HG03064 (cell line): ENCODE data around the gene SAMD9L.
"Not testable (repeated sequence)": the region's sequence is repeated elsewhere in the genome, so short reads cannot be mapped to it uniquely, and the experiment has no call there.

ENCODE experiments used
- ATAC-seq: cut with Tn5 transposase; IDR thresholded peaks from one replicate; pipeline ENCODE4 v1.9.1; 2021; ENCODE audit warnings: low read depth; ENCODE audit not compliant: unreplicated experiment

The SAMD9L gene

DNA sequence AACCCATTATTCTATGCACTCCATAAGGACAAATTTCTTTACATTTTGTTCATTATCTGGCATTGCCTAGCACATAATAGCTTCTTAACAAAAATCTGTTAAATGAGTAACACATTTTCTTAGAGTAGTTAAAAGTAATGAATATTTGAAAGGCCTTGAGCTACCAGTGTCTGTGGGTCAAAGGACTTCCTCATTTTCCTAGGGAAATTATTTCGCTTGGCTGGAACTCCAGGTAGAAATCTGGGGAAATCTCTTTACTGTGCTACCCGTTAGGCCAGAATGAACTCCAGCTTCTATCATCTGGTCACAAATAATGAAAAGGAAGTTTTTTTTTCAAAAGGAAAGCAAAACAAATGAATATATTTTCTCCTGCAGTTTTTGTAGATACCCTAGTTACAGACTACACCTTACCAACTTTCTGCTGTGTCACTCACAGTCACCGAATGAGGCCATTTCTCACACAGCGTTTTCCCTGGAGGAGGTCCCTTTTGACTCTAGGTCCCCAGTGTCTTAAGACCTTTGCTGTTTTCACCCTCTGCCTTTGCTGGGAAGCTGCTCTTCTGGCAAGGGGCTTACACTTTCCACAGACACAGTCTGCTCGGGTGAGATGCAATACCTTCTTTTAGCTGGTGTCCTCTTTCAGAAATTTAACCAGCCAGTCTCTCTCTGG lies 1.6 kb downstream of the SAMD9L start:
- no peak for ATAC-seq

DNA sequence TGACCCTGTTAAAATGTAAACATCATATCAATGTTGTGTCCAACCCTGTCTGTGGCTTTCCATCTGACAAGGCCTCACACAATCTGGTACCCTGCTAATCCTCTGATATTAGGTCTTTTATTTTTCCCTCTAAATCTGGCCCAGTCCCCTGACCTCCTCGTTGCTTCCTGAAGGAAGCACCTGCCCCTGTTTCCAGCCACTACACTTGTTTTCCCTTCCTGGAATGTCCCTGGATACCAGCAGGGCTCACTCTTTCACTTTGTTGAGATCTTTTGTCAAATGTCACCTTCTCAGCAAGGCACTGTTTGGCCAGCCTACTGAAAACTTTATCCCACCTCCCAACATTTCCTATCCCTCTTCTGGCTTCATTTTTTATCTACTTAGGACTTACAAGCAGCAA lies 2.1 kb downstream of the SAMD9L start:
- ATAC-seq = no peak

- no peak for ATAC-seq
Measured at GRCh38 chr7:93145354-93145753, 2.8 kb downstream of the SAMD9L start.

- no peak for ATAC-seq
Measured at GRCh38 chr7:93142127-93142526, 6.1 kb downstream of the SAMD9L start.

GRCh38 chr7:93140582-93141191 lies 7.5 kb downstream of the SAMD9L start:
- no peak for ATAC-seq

- no peak for ATAC-seq
Measured at GRCh38 chr7:93138576-93138975, 9.6 kb downstream of the SAMD9L start.

DNA sequence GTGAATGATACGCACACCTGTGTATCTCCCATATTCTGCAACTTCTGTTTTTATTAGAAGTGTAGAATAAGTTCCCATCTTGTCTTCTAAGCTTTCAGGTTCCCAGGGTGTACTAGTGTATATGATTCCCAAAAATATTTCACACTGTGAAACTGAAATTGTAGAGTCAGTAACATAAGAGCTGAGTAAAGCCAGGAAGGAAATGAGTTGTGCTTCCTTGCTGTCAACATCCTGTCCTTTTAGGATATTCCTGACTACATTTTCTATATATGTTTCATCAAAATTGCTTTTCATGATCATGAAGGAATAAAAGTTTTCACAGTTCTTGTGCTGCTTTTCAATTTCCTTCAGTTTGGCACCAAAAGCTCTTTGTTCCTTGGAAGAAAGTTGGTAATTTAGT lies 15.2 kb downstream of the SAMD9L start:
- ATAC-seq = no peak

GRCh38 chr7:93132216-93132615 lies 16.0 kb downstream of the SAMD9L start:
- no peak for ATAC-seq

DNA sequence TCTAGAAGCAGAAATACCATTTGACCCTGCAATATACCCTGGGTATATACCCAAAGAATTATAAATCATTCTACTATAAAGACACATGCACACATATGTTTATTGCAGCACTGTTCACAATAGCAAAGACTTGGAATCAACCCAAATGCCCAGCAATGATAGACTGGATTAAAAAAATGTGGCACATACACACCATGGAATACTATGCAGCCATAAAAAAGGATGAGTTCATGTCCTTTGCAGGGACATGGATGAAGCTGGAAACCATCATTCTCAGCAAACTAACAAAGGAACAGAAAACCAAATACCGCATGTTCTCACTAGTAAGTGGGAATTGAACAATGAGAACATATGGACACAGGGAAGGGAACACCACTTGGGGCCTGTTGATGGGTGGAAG lies 21.2 kb downstream of the SAMD9L start:
- not testable (repeated sequence) for ATAC-seq

DNA sequence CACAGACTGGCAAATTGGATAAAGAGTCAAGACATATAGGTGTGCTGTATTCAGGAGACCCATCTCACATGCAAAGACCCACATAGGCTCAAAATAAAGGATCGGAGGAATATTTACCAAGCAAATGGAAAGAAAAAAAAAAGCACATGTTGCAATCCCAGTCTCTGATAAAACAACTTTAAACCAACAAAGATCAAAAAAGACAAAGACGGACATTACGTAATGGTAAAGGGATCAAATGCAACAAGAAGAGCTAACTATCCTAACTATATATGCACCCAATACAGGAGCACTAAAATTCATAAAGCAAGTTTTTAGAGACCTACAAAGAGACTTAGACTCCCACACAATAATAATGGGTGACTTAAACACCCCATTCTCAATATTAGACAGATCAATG lies 24.7 kb downstream of the SAMD9L start:
- ATAC-seq = not testable (repeated sequence)

DNA sequence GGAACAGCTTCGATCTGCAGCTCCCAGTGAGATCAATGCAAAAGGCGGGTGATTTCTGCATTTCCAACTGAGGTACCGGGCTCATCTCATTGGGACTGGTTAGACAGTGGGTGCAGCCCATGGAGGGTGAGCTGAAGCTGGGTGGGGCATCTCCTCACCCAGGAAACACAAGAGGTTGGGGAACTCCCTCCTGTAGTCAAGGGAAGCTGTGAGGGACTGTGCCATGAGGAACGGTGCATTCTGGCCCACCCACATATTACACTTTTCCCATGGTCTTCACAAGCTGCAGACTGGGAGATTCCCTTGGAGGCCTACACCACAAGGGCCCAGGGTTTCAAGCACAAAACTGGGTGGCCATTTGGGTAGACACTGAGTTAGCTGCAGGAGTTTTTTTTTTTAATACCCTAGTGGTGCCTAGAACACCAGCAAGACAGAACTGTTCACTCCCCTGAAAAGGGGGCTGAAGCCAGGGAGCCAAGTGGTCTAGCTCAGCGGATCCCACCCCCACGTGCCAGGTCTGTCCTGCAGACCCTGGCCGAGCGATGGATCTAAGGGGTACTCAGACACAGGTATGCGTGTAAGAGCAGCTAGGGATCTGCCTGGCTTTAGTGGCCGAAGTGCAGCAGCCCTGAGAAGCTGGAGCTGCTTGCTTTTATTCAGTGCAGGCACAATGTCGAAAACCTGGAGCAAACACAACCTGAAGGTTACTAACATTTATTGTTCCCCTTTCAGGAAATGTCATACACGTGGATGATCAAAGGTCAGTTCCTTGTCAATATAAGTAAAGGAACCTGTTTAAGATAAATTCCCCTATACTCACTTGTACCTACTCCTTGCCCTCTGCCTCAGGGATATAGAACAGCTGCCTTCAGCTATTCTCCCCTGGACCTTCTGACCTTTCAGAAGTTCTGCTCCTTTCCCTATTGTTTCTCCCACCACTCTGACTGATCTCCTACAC lies 27.3 kb downstream of the SAMD9L start:
- no peak for ATAC-seq

DNA sequence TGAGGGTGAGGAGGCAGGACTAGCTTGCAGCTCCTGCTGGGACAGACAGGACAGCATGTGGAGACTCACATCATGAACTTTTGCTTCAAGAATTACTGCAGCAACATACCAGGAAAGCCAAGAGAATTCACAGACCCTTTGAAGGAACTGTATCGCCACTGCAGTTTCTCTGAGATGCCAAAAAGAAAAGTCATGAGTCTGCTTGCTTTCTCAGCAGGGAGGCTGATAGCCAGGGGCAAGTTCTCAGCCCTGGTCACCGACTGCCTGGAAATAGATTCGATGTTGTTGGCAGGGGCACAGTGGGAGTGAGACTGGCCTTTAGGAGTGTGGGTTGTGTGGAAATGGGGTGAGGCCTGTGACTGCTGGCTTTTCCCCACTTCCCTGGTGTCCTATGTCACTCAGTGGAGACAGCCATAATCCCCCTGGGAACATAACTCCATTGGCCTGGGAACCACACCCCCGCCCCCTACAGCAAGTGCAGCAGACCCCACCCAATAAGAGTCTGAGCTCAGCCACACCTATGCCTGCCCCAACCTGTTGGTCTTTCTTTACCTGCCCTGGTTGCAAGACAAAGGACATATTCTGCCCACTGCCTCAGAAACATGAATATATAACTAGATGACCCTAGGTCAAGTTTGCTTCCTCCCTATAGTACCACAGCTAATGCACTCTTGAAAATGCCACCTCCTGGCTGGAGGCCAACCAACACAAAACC lies 28.8 kb downstream of the SAMD9L start:
- no peak for ATAC-seq

- ATAC-seq = peak; percentile 100
Measured at GRCh38 chr7:93117852-93118530, 30.2 kb downstream of the SAMD9L start, which contains the start of gene SAMD9. TSS of gene SAMD9 (minus strand) at chr7:93117979. CDS start at chr7:93106097, 11,882 bp downstream.

DNA sequence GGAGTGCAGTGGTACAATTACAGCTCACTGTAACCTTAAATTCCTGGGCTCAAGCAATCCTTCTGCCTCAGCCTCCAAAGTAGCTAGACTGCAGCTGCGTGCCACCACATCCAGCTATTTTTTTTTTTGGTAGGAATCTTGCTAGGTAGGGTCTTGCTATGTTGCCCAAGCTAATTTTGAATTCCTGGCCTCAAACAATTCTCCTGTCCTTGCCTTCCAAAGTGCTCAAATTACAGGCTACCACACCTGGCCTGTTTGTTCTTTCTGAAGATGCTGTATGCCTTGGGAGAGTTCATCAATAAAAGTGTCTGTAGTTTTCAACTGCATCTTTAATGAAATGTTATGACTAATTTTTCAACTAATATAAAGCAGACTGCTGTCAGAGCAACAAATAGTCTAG lies 30.9 kb downstream of the SAMD9L start:
- no peak for ATAC-seq

DNA sequence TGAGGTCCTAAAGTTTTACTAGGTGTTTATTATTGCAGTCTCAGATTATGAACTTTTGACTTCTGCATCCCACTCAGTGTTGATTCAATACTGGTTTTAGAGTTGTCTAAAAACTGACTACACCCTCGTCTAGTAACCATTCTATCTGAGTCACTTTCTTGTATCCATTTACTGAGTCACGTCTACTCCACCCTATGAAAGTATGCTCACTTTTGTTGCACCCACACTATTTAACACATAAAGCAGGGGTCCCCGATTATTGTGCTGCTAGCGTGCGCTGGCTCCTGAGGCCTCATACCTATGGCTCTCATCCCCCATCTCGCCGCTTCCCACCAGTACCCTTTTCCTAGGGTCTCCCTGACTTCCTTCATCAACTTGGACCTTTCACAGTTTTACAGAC lies 32.4 kb downstream of the SAMD9L start:
- no peak for ATAC-seq

- no peak for ATAC-seq
Measured at GRCh38 chr7:93108003-93108402, 40.2 kb downstream of the SAMD9L start.

GRCh38 chr7:93097388-93097787 lies 50.8 kb downstream of the SAMD9L start:
- no peak for ATAC-seq

DNA sequence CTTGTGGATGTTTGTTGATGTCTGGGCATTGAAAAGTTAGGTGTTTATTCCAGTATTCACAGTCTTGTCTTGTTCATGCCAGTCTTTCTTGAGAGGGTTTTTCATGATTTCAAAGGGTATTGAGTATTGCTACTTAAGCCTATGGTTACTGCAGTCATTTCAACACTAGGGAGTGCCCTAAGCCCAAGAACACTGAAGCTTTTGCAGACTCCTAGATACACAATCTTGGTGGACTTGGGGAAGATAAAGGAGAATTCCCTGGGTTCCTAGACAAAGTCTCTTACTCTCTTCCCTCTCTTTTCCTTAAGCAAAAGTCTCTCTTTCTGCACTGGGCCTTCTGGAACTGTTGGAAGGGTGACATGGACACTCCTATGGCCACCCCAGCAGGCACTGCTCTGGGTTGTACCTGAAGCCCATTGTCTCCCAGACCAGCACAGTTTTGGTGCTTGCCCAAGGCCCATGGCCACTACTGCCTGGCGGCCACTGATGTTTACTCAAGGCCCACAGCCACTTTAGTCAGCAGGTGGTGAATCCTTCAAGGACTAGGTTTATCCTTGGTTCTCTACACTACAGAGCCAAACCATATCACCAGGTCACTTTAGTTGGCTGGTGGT lies 55.3 kb downstream of the SAMD9L start:
- ATAC-seq = no peak
